ENCODE results near the gene IGFBP6.

The IGFBP6 gene

DNA sequence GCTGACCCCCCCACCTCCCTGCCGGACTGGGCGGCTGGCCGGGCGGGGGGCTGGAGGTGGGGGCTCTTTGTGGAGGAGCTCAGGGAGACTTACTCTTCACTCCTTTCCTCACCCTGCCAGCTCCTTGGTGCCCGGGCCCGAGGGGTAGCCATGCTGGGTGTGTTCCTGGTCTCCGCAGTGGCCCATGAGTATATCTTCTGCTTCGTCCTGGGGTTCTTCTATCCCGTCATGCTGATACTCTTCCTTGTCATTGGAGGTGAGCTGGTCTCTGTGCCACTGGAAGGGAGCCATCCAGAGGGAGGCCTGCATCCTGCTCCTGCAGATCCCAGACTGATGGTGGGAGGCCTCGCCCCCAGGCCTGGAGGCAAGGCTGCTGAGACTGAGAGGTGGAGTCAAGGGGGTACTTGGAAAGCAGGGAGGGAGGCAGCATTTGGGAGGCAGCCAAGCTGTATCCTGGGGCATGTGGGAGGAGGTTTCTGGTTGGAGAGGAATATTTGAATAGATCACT lies 25.5 kb downstream of the IGFBP6 start:
- DNase-seq, result no peak

GRCh38 chr12:53123578-53124351 lies 26.3 kb downstream of the IGFBP6 start:
- DNase-seq, result no peak

DNA sequence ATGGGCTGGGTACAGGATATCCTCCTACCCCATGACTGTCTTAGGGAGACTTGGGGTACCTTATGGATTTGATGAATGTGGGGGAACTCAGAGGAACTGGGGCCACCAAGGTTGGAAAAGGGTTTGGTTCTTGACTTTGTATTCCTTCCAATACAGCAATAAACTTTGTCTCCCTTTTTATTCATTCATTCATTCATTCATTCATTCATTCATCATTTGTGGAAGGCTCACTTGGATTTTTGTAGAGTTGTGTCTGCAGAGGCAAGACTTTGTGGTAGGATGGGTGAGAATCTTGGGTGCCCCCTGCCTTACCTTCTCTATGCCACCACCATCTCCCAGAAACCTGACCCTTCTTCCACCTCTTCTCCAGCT lies 26.9 kb downstream of the IGFBP6 start:
- no peak for DNase-seq

DNA sequence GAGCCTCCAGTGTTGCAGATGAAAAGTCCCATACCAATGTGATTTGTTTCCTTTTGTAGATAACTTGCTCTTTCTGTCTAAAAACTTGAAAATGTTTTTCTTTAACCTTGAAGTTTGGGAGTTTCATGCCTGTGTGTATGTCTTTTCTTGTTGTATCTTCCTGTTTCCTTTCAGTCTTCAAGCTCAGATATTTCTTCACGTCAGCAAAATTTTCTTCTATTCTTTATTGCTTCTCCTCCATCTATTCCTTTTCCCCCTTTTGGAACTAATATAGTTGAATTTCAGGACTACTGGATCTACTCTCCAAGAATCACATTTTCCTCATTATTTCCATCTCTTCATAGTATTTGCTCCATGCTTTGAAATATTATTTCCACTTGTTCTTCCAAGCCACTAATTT lies 29.7 kb downstream of the IGFBP6 start:
- DNase-seq, result no peak

DNA sequence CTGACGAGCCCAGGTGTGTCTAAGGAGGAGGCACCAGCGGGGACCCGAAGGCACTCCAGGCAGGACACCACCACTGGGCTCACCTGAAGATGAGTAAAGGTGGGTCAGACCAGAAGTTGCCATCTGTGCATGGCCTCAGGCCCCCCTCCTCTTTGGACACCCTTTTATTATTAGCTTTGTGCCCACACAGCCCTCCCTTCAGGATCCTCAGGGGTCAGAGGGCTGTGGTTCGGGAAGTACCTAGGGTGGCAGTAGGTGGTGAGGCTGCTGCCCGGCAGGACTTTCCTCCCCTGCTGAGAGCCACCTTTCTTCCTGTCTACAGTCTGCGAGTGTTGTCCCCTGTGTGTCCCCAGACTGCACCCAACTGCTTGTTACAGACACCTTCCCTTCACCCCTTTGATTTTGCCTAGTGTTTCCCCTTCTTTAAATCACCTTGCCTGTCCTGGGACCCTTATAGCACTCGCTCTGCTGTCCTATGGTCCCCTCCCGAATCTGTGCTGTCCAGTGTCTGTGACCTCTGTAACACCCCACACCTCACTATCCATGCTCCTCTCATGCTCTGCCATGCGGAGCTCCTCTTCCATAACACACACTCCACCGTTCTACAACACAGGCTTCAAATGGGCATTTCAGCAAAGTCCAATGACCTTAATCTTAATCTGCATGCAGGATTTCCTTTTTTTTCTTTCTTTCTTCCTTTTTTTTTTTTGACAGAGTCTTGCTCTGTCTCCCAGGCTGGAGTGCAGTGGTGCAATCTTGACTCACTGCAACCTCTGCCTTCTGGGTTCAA lies 31.5 kb downstream of the IGFBP6 start:
- DNase-seq, result no peak

GRCh38 chr12:53131844-53132243 lies 34.4 kb downstream of the IGFBP6 start:
- DNase-seq, result no peak

GRCh38 chr12:53133722-53134121 lies 36.3 kb downstream of the IGFBP6 start:
- DNase-seq, result no peak

GRCh38 chr12:53143355-53143754 lies 45.9 kb downstream of the IGFBP6 start:
- DNase-seq, result no peak

GRCh38 chr12:53145383-53146260 lies 48.2 kb downstream of the IGFBP6 start:
- DNase-seq, result no peak

GRCh38 chr12:53147181-53147580 lies 49.7 kb downstream of the IGFBP6 start:
- DNase-seq, result no peak

DNA sequence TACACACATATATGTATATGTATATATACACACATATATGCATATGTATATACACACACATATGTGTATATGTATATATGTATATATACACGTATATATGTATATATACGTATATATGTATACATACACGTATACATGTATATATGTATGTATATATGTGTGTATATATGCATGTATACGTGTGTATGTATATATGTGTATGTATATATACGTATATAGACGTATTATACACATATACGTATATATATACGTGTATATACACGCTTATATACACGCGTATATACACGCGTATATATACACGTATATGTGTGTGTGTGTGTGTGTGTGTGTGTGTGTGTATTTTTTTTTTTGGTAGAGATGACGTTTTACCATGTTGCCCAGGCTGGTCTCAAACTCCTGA lies 50.2 kb downstream of the IGFBP6 start:
- no peak for DNase-seq

GRCh38 chr12:53151039-53151438 lies 53.6 kb downstream of the IGFBP6 start:
- no peak for DNase-seq

Data from hematopoietic multipotent progenitor cell treated with erythropoietin and hydrocortisone succinate and interleukin-3 and kit ligand, for 4 days (in vitro differentiated cells).